C4-2B (cell line): Measurements from ENCODE around the gene CRY2.

Experiments
- ZFX ChIP-seq: fragments of 450-650 bp; IDR thresholded peaks from 2 replicates; pipeline ENCODE4 v1.6.1; 2017
- TF ChIP-seq, protein P1 (sequence below): fragments of 450-650 bp; conservative IDR thresholded peaks from 2 replicates; pipeline ENCODE4 v1.5.1; 2017; ENCODE audit warnings: mild to moderate bottlenecking

- TF ChIP-seq, protein P1, sequence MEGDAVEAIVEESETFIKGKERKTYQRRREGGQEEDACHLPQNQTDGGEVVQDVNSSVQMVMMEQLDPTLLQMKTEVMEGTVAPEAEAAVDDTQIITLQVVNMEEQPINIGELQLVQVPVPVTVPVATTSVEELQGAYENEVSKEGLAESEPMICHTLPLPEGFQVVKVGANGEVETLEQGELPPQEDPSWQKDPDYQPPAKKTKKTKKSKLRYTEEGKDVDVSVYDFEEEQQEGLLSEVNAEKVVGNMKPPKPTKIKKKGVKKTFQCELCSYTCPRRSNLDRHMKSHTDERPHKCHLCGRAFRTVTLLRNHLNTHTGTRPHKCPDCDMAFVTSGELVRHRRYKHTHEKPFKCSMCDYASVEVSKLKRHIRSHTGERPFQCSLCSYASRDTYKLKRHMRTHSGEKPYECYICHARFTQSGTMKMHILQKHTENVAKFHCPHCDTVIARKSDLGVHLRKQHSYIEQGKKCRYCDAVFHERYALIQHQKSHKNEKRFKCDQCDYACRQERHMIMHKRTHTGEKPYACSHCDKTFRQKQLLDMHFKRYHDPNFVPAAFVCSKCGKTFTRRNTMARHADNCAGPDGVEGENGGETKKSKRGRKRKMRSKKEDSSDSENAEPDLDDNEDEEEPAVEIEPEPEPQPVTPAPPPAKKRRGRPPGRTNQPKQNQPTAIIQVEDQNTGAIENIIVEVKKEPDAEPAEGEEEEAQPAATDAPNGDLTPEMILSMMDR = no peak
- TF ChIP-seq ZFX = no peak
Observed at GRCh38 chr11:45929486-45930030, 82.3 kb downstream of the CRY2 start.
